ENCODE data around the gene STK35. TPM values are rescaled to one million over a fixed set of nuclear protein-coding genes. Genes with fewer than 3 reads are reported as not detected.

The STK35 gene
- total and polyA plus RNA-seq, 2 of the 13 experiments (the other 11 are each of a cell fraction or from before 2014, with no cell fraction given), result 27.4 to 29.8 TPM

DNA sequence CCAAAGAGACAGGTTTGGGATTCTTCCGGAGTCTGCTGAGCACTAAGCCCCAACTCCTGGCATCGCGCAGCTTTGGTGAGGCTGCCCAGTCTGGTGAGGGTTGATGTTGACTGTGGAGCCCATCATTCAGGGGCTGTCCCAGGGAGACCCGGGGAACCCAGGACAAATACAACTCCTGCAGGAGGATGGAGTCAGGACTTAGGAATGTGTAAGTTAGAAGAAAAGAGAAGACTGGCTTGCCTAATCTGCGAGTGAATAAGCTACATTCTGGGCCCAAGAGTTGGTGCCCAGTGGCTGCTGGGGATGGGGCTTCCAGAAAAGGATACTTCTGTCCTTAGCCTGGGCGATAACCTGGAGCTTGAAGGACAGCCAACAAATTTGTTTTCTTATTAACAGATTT is 47.9 kb downstream of the STK35 start:
- no peak overlapping the region for H3K4me2 ChIP-seq (ENCODE audit: low read depth, low read length)
- in situ Hi-C loops (cut with HindIII; ENCODE audit: extremely low pct_ligation_motif_present, low pct_unique_long_range_greater_than_20kb), result no loop called here

More for the DNA sequence above, 47.9 kb downstream of the STK35 start:
- ATAC-seq, result no peak
- intact Hi-C loops (cut with micrococcal nuclease; ENCODE audit: unreplicated experiment), result no loop called here
- CTCF ChIA-PET (ENCODE audit: low intra/inter-chr PET ratio, low total read pairs), result no interaction called here
- BruUV-seq (replicated peaks), result no TSS peak
- WGBS (ENCODE audit: low lambda C conversion rate), result 93% methylated on average over 6 of the region's 6 CpGs
- H3K27ac ChIP-seq (ENCODE audit: extremely low read length, insufficient read depth, low read length), result no peak overlapping the region
- no peak overlapping the region for H2AFZ ChIP-seq (ENCODE audit: low read length)
- H3K9me3 ChIP-seq (ENCODE audit: low read length), result no peaks in the 10 kb centered on the region
- POLR2A ChIA-PET, result no interaction called here
- TF ChIP-seq RFX3 (CRISPR knock-in tag; IDR thresholded peaks at IDR 0.05), result no peak
- TF ChIP-seq, protein P1, sequence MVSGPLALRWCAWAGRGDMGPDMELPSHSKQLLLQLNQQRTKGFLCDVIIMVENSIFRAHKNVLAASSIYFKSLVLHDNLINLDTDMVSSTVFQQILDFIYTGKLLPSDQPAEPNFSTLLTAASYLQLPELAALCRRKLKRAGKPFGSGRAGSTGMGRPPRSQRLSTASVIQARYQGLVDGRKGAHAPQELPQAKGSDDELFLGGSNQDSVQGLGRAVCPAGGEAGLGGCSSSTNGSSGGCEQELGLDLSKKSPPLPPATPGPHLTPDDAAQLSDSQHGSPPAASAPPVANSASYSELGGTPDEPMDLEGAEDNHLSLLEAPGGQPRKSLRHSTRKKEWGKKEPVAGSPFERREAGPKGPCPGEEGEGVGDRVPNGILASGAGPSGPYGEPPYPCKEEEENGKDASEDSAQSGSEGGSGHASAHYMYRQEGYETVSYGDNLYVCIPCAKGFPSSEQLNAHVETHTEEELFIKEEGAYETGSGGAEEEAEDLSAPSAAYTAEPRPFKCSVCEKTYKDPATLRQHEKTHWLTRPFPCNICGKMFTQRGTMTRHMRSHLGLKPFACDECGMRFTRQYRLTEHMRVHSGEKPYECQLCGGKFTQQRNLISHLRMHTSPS (CRISPR knock-in tag; IDR thresholded peaks at IDR 0.05; ENCODE audit: low read depth), result no peak
- no peak for TF ChIP-seq USF2 (IDR thresholded peaks at IDR 0.05; ENCODE audit: low read depth, low read length)
- TF ChIP-seq USF2 (CRISPR knock-in tag; IDR thresholded peaks at IDR 0.05; ENCODE audit: borderline replicate concordance), result no peak
- no peak for TF ChIP-seq ZNF724P (CRISPR knock-in tag; IDR thresholded peaks at IDR 0.05; ENCODE audit: borderline replicate concordance)
- no peak for TF ChIP-seq ZEB1 (IDR thresholded peaks at IDR 0.05; ENCODE audit: insufficient replicate concordance, low read depth)
- TF ChIP-seq ZNF10 (CRISPR knock-in tag; IDR thresholded peaks at IDR 0.05; ENCODE audit: borderline replicate concordance, low read depth), result no peak
- TF ChIP-seq TEAD3 (CRISPR knock-in tag; optimal IDR thresholded peaks at IDR 0.05; ENCODE audit: borderline replicate concordance), result no peak
- no peak for TF ChIP-seq EED (CRISPR knock-in tag; IDR thresholded peaks at IDR 0.05)
- no peak for TF ChIP-seq ZNF672 (CRISPR knock-in tag; IDR thresholded peaks at IDR 0.05)
- no peaks in the 10 kb centered on the region; a peak in 1 of 5 replicates for H3K27me3 ChIP-seq (ENCODE audit: control insufficient read depth in 1 of 2, insufficient read depth in 2 of 2, low read length in 2 of 2)
- DNase-seq (ENCODE audit: low spot score), result no peak
- H3K4me1 ChIP-seq (ENCODE audit: insufficient read depth, low read length), result no peaks in the 10 kb centered on the region
- no peak for FAIRE-seq
- H3K79me2 ChIP-seq (ENCODE audit: insufficient read depth, low read length), result no peaks in the 10 kb centered on the region
- H3K4me3 ChIP-seq (replicated peaks in 1 of 3; ENCODE audit: insufficient read depth in 1 of 3, low read depth in 2 of 3, low read length in 3 of 3), result no peak overlapping the region
- H3K36me3 ChIP-seq (replicated peaks in 1 of 2; ENCODE audit: control insufficient read depth in 1 of 2, insufficient read depth in 2 of 2, low read length in 2 of 2), result peaks cover 25 to 41% of the 10 kb centered on the region in 2 experiments
- H3K9ac ChIP-seq (ENCODE audit: insufficient read depth, low read depth, low read length), result no peak overlapping the region
- no peaks in the 10 kb centered on the region for H4K20me1 ChIP-seq (ENCODE audit: insufficient read depth, low read length)

Data from HepG2 (cell line).